Mammary epithelial cell (primary cell): ENCODE measurements around the gene NUP210L.

Source experiments
- EZH2 ChIP-seq: IDR thresholded peaks from 2 replicates; pipeline ENCODE4 v1.6.1; 2012; ENCODE audit warnings: low read length, inconsistent platforms, borderline replicate concordance
- TF ChIP-seq, protein P1 (sequence below), 2 donors: IDR thresholded peaks in 1 of 2; conservative IDR thresholded peaks in 1 of 2; 2 replicates each; pipeline ENCODE4 v1.5.1; 2011 to 2012; ENCODE audit warnings: inconsistent platforms in 2 of 2, low read length in 2 of 2, mild to moderate bottlenecking in 2 of 2, control low read depth in 1 of 2, low read depth in 1 of 2; ENCODE audit not compliant: insufficient read depth in 1 of 2; ENCODE audit errors: extremely low read depth in 1 of 2

DNA sequence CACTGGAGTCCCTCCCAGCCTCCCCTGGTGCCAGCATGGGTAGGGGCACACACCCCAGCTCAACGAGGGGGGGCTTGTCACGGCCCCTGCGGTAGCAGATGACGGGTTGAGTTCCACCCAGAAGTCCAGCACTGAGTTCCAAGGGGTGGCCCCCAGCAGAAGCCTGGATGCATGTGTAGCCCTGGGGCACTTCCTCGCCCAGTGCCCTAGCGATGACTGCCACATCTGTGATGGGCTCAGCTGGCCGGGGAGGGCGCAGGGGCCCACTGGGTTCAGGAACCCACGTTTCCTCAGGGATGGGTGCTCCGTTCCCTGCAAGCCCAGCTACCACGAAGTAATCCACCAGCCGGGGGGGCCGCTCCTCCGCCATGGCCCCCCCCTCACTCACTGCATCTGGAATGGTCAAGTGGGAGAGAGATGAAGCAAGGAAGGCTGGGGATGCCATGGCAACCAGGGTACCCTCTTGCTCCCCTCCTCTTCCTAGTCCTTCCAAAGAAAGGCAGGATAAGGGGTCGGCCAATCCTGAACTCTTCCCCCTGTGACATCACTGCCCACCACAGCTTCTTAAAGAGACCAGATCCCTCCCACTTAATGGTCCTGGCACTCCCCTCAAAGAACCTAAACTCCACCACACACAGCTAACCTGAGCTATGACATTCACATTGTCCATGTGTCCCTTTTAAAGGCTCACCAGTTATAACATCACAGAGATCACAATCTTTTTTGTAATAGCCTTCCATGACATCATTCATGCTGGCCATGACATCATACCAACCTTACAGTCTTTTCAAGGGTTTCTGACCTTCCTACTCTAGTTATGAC lies 210.7 kb downstream of the NUP210L start:
- TF ChIP-seq, protein P1, sequence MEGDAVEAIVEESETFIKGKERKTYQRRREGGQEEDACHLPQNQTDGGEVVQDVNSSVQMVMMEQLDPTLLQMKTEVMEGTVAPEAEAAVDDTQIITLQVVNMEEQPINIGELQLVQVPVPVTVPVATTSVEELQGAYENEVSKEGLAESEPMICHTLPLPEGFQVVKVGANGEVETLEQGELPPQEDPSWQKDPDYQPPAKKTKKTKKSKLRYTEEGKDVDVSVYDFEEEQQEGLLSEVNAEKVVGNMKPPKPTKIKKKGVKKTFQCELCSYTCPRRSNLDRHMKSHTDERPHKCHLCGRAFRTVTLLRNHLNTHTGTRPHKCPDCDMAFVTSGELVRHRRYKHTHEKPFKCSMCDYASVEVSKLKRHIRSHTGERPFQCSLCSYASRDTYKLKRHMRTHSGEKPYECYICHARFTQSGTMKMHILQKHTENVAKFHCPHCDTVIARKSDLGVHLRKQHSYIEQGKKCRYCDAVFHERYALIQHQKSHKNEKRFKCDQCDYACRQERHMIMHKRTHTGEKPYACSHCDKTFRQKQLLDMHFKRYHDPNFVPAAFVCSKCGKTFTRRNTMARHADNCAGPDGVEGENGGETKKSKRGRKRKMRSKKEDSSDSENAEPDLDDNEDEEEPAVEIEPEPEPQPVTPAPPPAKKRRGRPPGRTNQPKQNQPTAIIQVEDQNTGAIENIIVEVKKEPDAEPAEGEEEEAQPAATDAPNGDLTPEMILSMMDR (conservative IDR thresholded peaks at IDR 0.05 in 1 of 2, IDR thresholded peaks at IDR 0.05 in 1 of 2; ENCODE audit: extremely low read depth in 1 of 2, insufficient read depth in 1 of 2, low read depth in 1 of 2, low read length in 2 of 2), result no peak
- no peak for TF ChIP-seq EZH2
